HG03159 (cell line): ENCODE data around the gene TMEM114.
"Not testable (repeated sequence)": the region's sequence is repeated elsewhere in the genome, so short reads cannot be mapped to it uniquely, and the experiment has no call there.

Source experiments
- ATAC-seq: cut with Tn5 transposase; IDR thresholded peaks from one replicate; pipeline ENCODE4 v1.9.1; 2021; ENCODE audit warnings: mild to moderate bottlenecking, moderate library complexity; ENCODE audit not compliant: unreplicated experiment

The TMEM114 gene

GRCh38 chr16:8576141-8577004 is 13.9 kb downstream of the TMEM114 start:
- ATAC-seq = no peak

DNA sequence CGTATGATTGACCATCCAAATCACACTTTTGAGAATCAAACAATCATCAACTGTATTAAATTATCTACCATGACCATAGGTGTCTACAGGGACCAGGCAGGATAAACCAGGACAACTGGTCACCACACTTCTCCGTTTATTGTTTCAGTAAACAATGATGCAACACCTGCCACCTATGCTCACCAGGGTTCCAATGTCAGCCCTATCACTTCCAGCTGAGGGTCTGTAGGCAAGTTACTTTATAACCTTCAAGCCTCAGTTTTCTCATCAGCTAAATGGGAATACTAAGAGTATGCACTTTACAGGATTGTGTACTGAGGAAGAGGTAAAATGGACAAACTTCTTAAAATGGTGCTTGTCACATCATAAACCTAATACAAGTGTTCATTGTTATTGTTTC is 14.9 kb downstream of the TMEM114 start:
- no peak for ATAC-seq

GRCh38 chr16:8572919-8573724 is 17.2 kb downstream of the TMEM114 start:
- no peak for ATAC-seq

- ATAC-seq = no peak
Observed at GRCh38 chr16:8572063-8572918, 18.0 kb downstream of the TMEM114 start.

- ATAC-seq = no peak
Observed at GRCh38 chr16:8571061-8571596, 19.2 kb downstream of the TMEM114 start.

- not testable (repeated sequence) for ATAC-seq
Observed at GRCh38 chr16:8570393-8570792, 19.9 kb downstream of the TMEM114 start.

GRCh38 chr16:8569650-8570346 is 20.5 kb downstream of the TMEM114 start:
- ATAC-seq = no peak

- no peak for ATAC-seq
Observed at GRCh38 chr16:8568231-8568617, 22.1 kb downstream of the TMEM114 start.

DNA sequence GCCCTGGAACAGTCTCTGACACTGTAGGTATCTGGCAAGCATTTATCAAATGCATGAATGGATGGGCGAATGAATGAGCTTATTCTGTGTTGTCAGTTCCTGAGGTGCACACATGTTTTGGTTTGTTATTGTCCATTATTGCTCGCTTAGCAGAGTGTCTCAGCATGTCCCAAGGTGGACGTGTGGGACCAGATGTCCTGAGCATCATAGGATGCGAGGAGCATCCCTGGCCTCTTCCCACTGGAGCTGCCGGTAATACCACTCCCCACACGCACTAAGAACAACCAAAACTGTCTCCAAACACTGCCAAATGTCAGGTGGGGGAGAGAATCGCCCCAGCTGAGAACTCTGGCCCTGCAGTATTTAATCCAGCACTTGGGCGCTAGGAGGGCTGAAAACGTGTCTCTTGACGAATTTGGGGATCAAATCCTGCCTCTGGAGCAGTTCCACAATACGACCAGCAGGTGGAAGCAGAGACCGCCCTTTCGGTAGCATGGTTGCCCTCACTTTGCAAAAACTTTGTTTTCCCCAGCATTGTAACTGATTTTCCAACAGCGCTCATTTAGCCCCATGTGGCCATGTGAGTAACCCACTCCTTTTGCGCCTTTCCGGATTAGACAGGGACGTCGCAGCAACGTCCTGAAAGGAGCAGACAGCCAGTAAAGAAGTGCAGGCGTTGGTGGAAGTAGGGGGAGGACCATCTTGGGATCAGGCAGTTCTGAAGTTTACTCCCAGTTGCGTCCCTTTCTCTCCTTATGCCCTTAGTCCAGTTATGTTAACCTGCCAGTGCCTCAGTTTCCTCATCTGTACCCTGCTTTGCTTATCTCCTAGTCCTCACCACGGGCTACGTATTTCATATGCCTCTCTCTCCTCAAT is 22.7 kb downstream of the TMEM114 start:
- peak; percentile 92 for ATAC-seq

- ATAC-seq = no peak
Observed at GRCh38 chr16:8565498-8565897, 24.8 kb downstream of the TMEM114 start.

- no peak for ATAC-seq
Observed at GRCh38 chr16:8564934-8565345, 25.4 kb downstream of the TMEM114 start.

- not testable (repeated sequence) for ATAC-seq
Observed at GRCh38 chr16:8563944-8564540, 26.3 kb downstream of the TMEM114 start.

GRCh38 chr16:8561496-8561895 is 28.8 kb downstream of the TMEM114 start:
- ATAC-seq = no peak

- ATAC-seq = no peak
Observed at GRCh38 chr16:8555400-8555799, 34.9 kb downstream of the TMEM114 start.

- ATAC-seq = no peak
Observed at GRCh38 chr16:8554881-8555280, 35.4 kb downstream of the TMEM114 start.

DNA sequence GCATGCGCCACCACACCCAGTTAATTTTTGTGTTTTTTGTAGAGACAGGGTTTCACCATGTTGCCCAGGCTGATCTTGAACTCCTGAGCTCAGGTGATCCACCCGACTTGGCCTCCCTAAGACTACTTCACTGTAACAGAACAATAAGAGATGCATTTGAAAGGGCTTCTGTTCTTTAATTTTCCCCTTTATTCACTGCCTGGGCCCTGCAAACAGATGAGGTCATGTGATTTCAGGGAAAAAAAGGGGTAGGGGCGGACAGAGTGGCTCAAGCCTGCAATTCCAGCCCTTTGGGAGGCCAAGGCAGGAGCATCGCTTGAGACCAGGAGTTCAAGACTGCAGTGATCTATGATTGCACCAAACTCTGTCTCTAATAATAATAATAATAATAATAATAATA is 36.3 kb downstream of the TMEM114 start:
- ATAC-seq = no peak

GRCh38 chr16:8552487-8553221 is 37.7 kb downstream of the TMEM114 start:
- no peak for ATAC-seq
